Astrocyte (in vitro differentiated cells and primary cell): ENCODE results near the gene VPS37D.

ENCODE experiments used
- CTCF ChIP-seq: IDR thresholded peaks from 2 replicates; pipeline ENCODE4 v1.5.1; 2011; ENCODE audit warnings: low read depth, mild to moderate bottlenecking, inconsistent platforms, low read length, moderate library complexity; ENCODE audit not compliant: insufficient read depth
- EZH2 ChIP-seq: IDR thresholded peaks from 2 replicates; pipeline ENCODE4 v1.6.1; 2012; ENCODE audit warnings: mild to moderate bottlenecking, low read length, inconsistent platforms; ENCODE audit not compliant: insufficient read depth

- TF ChIP-seq CTCF (no peak), EZH2 (no peak)
Observed at GRCh38 chr7:73624669-73625001, 43.0 kb upstream of the VPS37D start.
